ENCODE results near the gene RAB11FIP5.

The RAB11FIP5 gene

DNA sequence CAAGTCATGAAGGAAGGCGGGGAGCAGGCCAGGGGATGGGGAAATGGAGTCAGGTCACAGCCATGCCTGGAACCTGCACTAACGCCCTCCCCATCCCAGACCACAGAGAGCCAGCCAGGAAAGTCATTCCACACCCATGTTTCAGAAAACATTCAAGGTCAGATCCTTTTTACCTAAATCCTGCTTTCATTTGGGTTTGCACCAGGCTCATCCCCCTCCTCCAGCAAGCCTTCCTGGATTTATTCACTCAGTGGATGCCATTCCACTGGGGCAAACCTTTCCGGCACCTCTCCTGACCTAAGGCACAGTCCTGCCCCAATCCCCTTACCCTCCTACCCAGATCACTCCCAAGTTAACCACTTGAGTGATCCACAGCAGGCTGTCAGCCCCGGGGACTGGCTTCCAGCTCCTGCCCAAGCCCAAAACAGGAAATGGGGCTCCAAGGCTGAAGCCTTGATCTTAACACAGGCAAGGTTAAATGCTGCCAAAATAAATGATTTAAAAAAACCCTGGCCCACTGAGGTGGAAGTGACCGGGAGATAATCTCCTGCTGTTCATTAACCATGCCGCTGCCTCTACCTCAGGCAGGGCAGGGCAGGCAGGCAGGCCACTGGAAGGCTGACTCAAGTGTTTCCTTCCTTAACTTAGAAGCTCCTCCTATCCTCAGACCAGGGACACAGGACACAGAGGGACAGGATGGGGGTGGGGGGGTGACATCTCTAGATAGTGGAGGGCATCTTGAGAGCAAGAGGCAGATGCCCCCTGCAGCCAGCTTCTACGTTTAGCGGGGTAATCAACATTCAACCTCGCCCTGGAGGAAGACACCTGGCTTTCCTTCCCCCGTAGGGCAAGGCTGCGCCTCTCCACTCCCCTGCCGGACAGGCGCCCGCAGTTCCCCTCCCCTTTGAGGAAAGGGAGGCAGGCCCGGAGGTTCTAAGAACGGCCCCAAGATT, 1.4 kb downstream of the RAB11FIP5 start:
- peak overlapping the region; percentile 76 to 87 (median 80) for H3K4me3 ChIP-seq

DNA sequence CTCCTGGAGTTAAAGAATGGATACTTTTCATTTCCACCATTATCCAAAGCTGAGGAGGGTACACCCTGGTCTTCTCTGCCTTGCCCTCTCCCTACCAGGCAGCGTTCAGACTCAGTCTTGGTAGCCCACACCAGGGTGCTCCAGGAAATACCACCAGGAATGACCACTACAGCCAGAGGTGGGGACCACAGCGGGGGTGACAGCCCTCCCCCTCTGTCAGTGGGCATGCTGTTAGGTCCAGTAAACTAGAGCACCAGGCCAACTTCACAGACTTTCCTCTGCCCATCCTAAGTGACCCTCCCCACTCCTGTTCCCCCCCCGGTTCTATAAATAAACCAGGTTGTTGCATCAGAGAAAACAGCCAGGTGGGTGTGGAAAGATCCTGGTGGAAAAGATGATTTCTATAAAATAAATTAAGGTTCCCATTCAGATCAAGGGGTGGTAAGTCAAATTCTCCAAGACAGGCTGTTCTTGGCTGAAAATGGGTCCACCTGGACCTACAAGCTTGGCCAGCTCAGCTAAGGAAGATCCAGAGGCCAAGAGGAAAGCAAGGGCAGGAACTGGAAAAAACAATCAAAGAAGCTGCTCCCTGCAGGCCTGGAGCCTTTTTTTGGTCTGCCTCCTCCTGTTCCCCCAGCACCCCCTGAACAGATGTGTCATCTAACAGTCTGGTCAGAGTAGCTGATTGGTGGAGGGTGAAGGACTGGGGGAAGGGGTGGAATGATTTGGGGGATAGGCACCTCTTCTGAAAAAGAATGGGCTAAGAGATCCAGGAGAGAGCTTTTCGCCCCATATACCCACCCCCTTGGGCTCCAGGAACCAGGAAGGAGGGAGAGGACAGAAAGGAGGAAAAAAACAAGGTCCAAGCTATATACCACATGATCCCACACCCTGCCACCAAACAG, 2.3 kb downstream of the RAB11FIP5 start:
- Histone ChIP-seq H4K20me1 (peaks cover 16 to 63% (median 51%) of the 10 kb centered on the region in 11 experiments; a peak in 18 of 22 replicates), H3K4me1 (peaks cover 30 to 65% (median 46%) of the 10 kb centered on the region in 10 experiments), H3K4me3 (peak overlapping the region; percentile 76 to 87 (median 80); a peak in 17 of 20 replicates)

More for the DNA sequence above, 1.4 kb downstream of the RAB11FIP5 start:
- H3K36me3 ChIP-seq: peaks cover 0 to 3% (median 0%) of the 10 kb centered on the region in 11 experiments; a peak in 2 of 22 replicates
- H3K4me1 ChIP-seq: peaks cover 30 to 56% (median 44%) of the 10 kb centered on the region in 10 experiments
- peaks cover 0 to 29% (median 0%) of the 10 kb centered on the region in 11 experiments; a peak in 8 of 22 replicates for H3K27me3 ChIP-seq
- H3K9ac ChIP-seq: peak overlapping the region; percentile 71 to 91 (median 82)
- H3K9me3 ChIP-seq (replicated peaks in 1 of 11): no peaks in the 10 kb centered on the region
- TF ChIP-seq Cebpa-rat (IDR thresholded peaks at IDR 0.05): no peak
- H3K4me2 ChIP-seq: peak overlapping the region; percentile 95 to 100 (median 99)
- H3K27ac ChIP-seq: peak overlapping the region; percentile 17 to 78 (median 71); a peak in 17 of 22 replicates
- H4K20me1 ChIP-seq: peaks cover 14 to 53% (median 41%) of the 10 kb centered on the region in 11 experiments; a peak in 16 of 22 replicates

GRCh38 chr2:73109431-73110167, 3.1 kb downstream of the RAB11FIP5 start:
- Histone ChIP-seq H3K9me3 (replicated peaks in 1 of 11) (no peaks in the 10 kb centered on the region), H3K4me3 (no peak overlapping the region), H3K9ac (0 out of 22 replicates have a peak overlapping the region, but pooled peaks of 1 of the 11 experiments have one; percentile 16), H3K27me3 (peaks cover 0 to 29% (median 0%) of the 10 kb centered on the region in 11 experiments; a peak in 8 of 22 replicates), H3K4me1 (peaks cover 30 to 73% (median 47%) of the 10 kb centered on the region in 10 experiments), H3K36me3 (peaks cover 0 to 11% (median 0%) of the 10 kb centered on the region in 11 experiments; a peak in 4 of 22 replicates), H3K27ac (no peak overlapping the region), H3K4me2 (peak overlapping the region; percentile 95 to 100 (median 99); a peak in 14 of 22 replicates), H4K20me1 (peaks cover 16 to 71% (median 59%) of the 10 kb centered on the region in 11 experiments; a peak in 18 of 22 replicates)
- no peak for TF ChIP-seq Cebpa-rat (IDR thresholded peaks at IDR 0.05)

More for the DNA sequence above, 2.3 kb downstream of the RAB11FIP5 start:
- Histone ChIP-seq H3K9me3 (replicated peaks in 1 of 11) (no peaks in the 10 kb centered on the region), H3K9ac (peak overlapping the region in 10 of 11 experiments; percentile 78 to 91 (median 82); a peak in 20 of 22 replicates), H3K4me2 (peak overlapping the region; percentile 95 to 100 (median 99)), H3K27me3 (peaks cover 0 to 29% (median 0%) of the 10 kb centered on the region in 11 experiments; a peak in 8 of 22 replicates), H3K36me3 (peaks cover 0 to 10% (median 0%) of the 10 kb centered on the region in 11 experiments; a peak in 4 of 22 replicates), H3K27ac (peak overlapping the region in 6 of 11 experiments; percentile 19 to 76 (median 68); a peak in 5 of 22 replicates)
- no peak for TF ChIP-seq Cebpa-rat (IDR thresholded peaks at IDR 0.05)

- peaks cover 0 to 14% (median 0%) of the 10 kb centered on the region in 11 experiments; a peak in 8 of 22 replicates for H3K27me3 ChIP-seq
- peak overlapping the region in 8 of 11 experiments; percentile 6 to 79 (median 40); a peak in 11 of 22 replicates for H3K4me2 ChIP-seq
- peak overlapping the region in 2 of 11 experiments; percentile 14 to 52; a peak in 3 of 22 replicates for H3K9ac ChIP-seq
- H3K36me3 ChIP-seq: peaks cover 0 to 11% (median 0%) of the 10 kb centered on the region in 11 experiments; a peak in 4 of 22 replicates
- H3K27ac ChIP-seq: peak overlapping the region in 2 of 11 experiments; percentile 10 to 21; a peak in 3 of 22 replicates
- no peak overlapping the region for H3K4me3 ChIP-seq
- peaks cover 24 to 93% (median 76%) of the 10 kb centered on the region in 11 experiments; a peak in 18 of 22 replicates for H4K20me1 ChIP-seq
- no peak for TF ChIP-seq Cebpa-rat (IDR thresholded peaks at IDR 0.05)
- no peaks in the 10 kb centered on the region for H3K9me3 ChIP-seq (replicated peaks in 1 of 11)
- peaks cover 49 to 91% (median 64%) of the 10 kb centered on the region in 10 experiments for H3K4me1 ChIP-seq
Observed at GRCh38 chr2:73107211-73107926, 5.4 kb downstream of the RAB11FIP5 start.

- H3K27me3 ChIP-seq: peaks cover 0 to 8% (median 0%) of the 10 kb centered on the region in 11 experiments; a peak in 7 of 22 replicates
- H3K4me1 ChIP-seq: peaks cover 43 to 85% (median 61%) of the 10 kb centered on the region in 10 experiments
- peak overlapping the region in 2 of 11 experiments; percentile 14 to 52; a peak in 2 of 22 replicates for H3K9ac ChIP-seq
- H3K4me3 ChIP-seq: no peak overlapping the region
- H3K36me3 ChIP-seq: peaks cover 0 to 11% (median 0%) of the 10 kb centered on the region in 11 experiments; a peak in 4 of 22 replicates
- peak overlapping the region in 2 of 11 experiments; percentile 10 to 21; a peak in 1 of 22 replicates for H3K27ac ChIP-seq
- TF ChIP-seq Cebpa-rat (IDR thresholded peaks at IDR 0.05): no peak
- H4K20me1 ChIP-seq: peaks cover 30 to 99% (median 82%) of the 10 kb centered on the region in 11 experiments; a peak in 18 of 22 replicates
- H3K9me3 ChIP-seq (replicated peaks in 1 of 11): no peaks in the 10 kb centered on the region
- H3K4me2 ChIP-seq: peak overlapping the region in 4 of 11 experiments; percentile 55 to 79 (median 69); a peak in 7 of 22 replicates
Observed at GRCh38 chr2:73106791-73107190, 6.0 kb downstream of the RAB11FIP5 start.

- H3K4me3 ChIP-seq: no peak overlapping the region
- H3K9me3 ChIP-seq (replicated peaks in 1 of 11): no peaks in the 10 kb centered on the region
- H3K4me2 ChIP-seq: peak overlapping the region in 5 of 11 experiments; percentile 40 to 79 (median 67); a peak in 7 of 22 replicates
- H3K9ac ChIP-seq: no peak overlapping the region
- no peak for TF ChIP-seq Cebpa-rat (IDR thresholded peaks at IDR 0.05)
- H3K4me1 ChIP-seq: peaks cover 31 to 73% (median 49%) of the 10 kb centered on the region in 10 experiments
- H4K20me1 ChIP-seq: peaks cover 30 to 100% (median 80%) of the 10 kb centered on the region in 11 experiments; a peak in 17 of 22 replicates
- H3K27me3 ChIP-seq: no peaks in the 10 kb centered on the region
- H3K27ac ChIP-seq: no peak overlapping the region
- peaks cover 0 to 16% (median 0%) of the 10 kb centered on the region in 11 experiments; a peak in 4 of 22 replicates for H3K36me3 ChIP-seq
Observed at GRCh38 chr2:73105511-73105971, 7.2 kb downstream of the RAB11FIP5 start.
